ENCODE data around the gene ATP11C. TPM values are rescaled to one million over a fixed set of nuclear protein-coding genes. Genes with fewer than 3 reads are reported as not detected.
A peak's percentile ranks its signal among the peaks of the same experiment; 100 is the strongest.

The ATP11C gene
- total RNA-seq: 10 to 100 TPM; 12.4 to 23.5 TPM
- polyA plus RNA-seq: 1 to 10 TPM; 2.6 to 7.7 TPM
- long read RNA-seq, donor 1: 0 reads
- long read RNA-seq, donor 2: 0 reads
- long read RNA-seq, donor 3: 0 reads
- long read RNA-seq, donor 4: 0 reads
- long read RNA-seq, donor 5: 0 reads

DNA sequence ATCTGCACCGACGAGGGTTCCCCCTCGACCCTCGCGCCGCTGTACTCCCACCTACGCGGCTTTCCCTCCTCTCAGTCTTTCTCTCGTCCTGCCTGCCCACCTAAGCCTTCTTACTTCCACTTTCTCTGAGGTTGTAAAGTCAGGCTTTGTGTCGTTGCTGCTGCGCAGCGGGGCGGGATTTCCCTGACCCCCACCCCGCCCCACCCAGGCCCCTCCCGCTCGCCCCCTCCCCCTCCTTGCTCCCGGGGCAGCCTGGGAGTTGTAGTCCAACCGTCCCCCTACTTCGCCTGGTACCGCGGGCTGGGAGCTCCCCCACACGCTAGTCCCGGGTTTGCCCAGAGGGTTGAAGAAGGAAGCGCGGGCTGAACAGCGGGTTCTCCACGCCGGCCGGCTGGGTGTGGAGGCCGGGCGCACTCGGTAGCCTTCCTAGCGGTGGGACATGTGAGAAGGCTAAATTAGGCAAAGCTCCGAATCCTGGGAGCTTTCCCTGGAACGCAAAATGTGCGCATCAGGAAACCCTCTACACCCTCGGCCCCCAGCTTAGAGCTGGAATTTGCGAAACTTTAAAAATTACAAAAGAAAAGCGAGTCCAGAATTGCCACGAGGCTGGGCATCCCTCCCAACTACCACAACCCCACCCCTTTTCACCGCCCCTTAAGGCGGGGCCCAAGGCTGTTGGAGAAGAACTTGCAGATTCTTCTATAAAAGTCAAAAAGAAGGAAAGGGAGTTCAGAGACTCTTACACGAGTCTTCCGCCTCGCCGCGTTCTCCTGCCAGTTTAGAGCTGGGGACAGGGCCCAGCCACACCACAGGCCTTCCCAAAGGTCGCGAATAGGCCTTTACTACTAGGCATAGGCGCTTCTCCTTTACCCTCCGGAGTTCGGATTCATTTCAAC, at the start of gene ATP11C:
Gene ATP11C (minus strand): TSS at position 153 of the 896 bp plus-strand sequence. CDS start 1,011 bp downstream, outside the sequence.
- 1 to 20% methylated on average over 34 to 52 of the region's 52 CpGs for WGBS, 2 donors
- Histone ChIP-seq H3K9ac (ENCODE audit: insufficient read depth in 1 of 2, low read length in 2 of 2) (peak within 1 kb of the TSS; percentile 30 to 44), H3K4me3 (peak within 1 kb of the TSS; percentile 57), H3K27me3 (ENCODE audit: control insufficient read depth in 3 of 3, insufficient read depth in 3 of 3, low read length in 2 of 3) (peaks cover 0 to 9% (median 6%) of the 10 kb centered on the region in 3 donors), H3K27ac (ENCODE audit: low read depth in 1 of 2, low read length in 1 of 2) (peak within 1 kb of the TSS; percentile 86 to 93), H3K9me3 (ENCODE audit: control insufficient read depth in 4 of 4, insufficient read depth in 3 of 4, low read length in 3 of 4) (no peaks in the 10 kb centered on the region), H3K36me3 (ENCODE audit: control insufficient read depth in 4 of 4, insufficient read depth in 4 of 4, low read length in 4 of 4) (no peaks in the 10 kb centered on the region), H3K4me1 (ENCODE audit: control insufficient read depth in 5 of 5, insufficient read depth in 5 of 5, low read length in 5 of 5) (peaks cover 0 to 8% (median 0%) of the 10 kb centered on the region in 5 donors)
- TF ChIP-seq CTCF (IDR thresholded peaks at IDR 0.05; ENCODE audit: control extremely low read depth, extremely low read depth): no peak
- peak; percentile 90 to 92 (median 92) for DNase-seq
- peak; percentile 92 for ATAC-seq (ENCODE audit: insufficient read depth, low FRiP score)

- WGBS, 2 donors: 86 to 87% methylated on average over 3 of the region's 3 CpGs
- Histone ChIP-seq H3K27me3 (ENCODE audit: control insufficient read depth in 3 of 3, insufficient read depth in 3 of 3, low read length in 2 of 3) (peaks cover 0 to 8% (median 0%) of the 10 kb centered on the region in 3 donors), H3K9me3 (ENCODE audit: control insufficient read depth in 4 of 4, insufficient read depth in 3 of 4, low read length in 3 of 4) (peaks cover 0 to 3% (median 0%) of the 10 kb centered on the region in 4 donors), H3K9ac (ENCODE audit: insufficient read depth in 1 of 2, low read length in 2 of 2) (no peak overlapping the region), H3K36me3 (ENCODE audit: control insufficient read depth in 4 of 4, insufficient read depth in 4 of 4, low read length in 4 of 4) (no peaks in the 10 kb centered on the region), H3K4me1 (ENCODE audit: control insufficient read depth in 5 of 5, insufficient read depth in 5 of 5, low read length in 5 of 5) (no peaks in the 10 kb centered on the region), H3K27ac (ENCODE audit: low read depth in 1 of 2, low read length in 1 of 2) (no peak overlapping the region), H3K4me3 (no peak overlapping the region)
- ATAC-seq (ENCODE audit: insufficient read depth, low FRiP score) (no peak), DNase-seq (no peak)
- no peak for TF ChIP-seq CTCF (IDR thresholded peaks at IDR 0.05; ENCODE audit: control extremely low read depth, extremely low read depth)
Observed at GRCh38 chrX:139974471-139974870, 41.6 kb upstream of the ATP11C start.

DNA sequence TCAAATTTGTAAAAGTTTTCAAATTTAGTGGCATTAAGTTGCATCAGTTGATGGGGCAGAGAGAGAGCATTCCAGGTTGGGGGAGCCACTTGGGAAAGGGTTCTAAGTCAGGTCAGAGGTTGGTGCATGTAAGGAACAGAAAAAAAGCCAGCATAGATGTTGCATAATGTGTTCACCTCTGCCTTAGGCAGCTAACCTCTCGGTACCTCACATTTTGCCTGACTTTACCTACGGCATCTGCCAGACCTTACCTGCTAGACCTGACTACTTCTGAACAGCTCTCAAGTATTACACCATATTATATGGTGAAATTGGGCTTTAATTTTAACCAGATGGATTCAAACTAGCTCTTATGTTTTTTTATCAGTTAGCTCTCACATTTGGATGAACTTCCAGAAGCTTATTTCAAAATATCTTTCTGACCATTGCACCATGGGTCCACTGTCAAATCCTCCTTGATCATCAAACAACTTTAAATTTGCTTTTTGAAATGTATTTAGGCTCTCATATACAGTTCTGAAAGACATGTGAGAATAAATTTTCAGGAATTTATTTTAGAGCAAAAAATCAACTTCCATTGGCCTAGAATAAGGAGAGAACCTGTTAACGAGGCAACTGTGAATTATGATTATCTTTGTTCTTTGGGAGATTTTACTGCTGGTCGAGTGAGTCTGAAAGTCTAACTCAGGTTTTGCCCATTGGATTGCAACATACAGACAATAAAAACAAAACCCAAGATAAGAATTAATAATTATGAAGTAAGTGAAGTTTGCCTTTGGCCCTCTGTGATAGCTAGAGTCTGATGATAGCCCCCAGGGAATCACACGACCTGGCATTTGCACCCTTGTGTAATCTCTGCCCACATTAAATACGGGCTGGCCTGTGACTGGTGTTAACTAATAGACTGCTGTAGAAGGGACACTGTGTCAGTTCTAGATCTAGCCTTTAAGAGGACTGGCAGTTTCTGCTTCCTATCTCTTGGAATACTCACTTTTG, 40.1 kb upstream of the ATP11C start:
- TF ChIP-seq CTCF (IDR thresholded peaks at IDR 0.05; ENCODE audit: control extremely low read depth, extremely low read depth): no peak
- no peaks in the 10 kb centered on the region for H3K4me1 ChIP-seq (ENCODE audit: control insufficient read depth in 5 of 5, insufficient read depth in 5 of 5, low read length in 5 of 5)
- DNase-seq (no peak), ATAC-seq (ENCODE audit: insufficient read depth, low FRiP score) (no peak)
- H3K9me3 ChIP-seq (ENCODE audit: control insufficient read depth in 4 of 4, insufficient read depth in 3 of 4, low read length in 3 of 4): peaks cover 0 to 3% (median 0%) of the 10 kb centered on the region in 4 donors
- H3K27me3 ChIP-seq (ENCODE audit: control insufficient read depth in 3 of 3, insufficient read depth in 3 of 3, low read length in 2 of 3): peaks cover 0 to 8% (median 0%) of the 10 kb centered on the region in 3 donors
- H3K4me3 ChIP-seq: no peak overlapping the region
- no peak overlapping the region for H3K9ac ChIP-seq (ENCODE audit: insufficient read depth in 1 of 2, low read length in 2 of 2)
- H3K36me3 ChIP-seq (ENCODE audit: control insufficient read depth in 4 of 4, insufficient read depth in 4 of 4, low read length in 4 of 4): no peaks in the 10 kb centered on the region
- WGBS, 2 donors: 65 to 82% methylated on average over 6 of the region's 6 CpGs
- H3K27ac ChIP-seq (ENCODE audit: low read depth in 1 of 2, low read length in 1 of 2): no peak overlapping the region

All from lung (tissue), 16 donors.